ENCODE measurements around the gene IFITM10. TPM values are rescaled to one million over a fixed set of nuclear protein-coding genes. Genes with fewer than 3 reads are reported as not detected.
A peak's percentile ranks its signal among the peaks of the same experiment; 100 is the strongest.

IFITM10 gene
- total RNA-seq, 4 donors from 2014 or later, result 0.88 to 5.0 (median 3.4) TPM

DNA sequence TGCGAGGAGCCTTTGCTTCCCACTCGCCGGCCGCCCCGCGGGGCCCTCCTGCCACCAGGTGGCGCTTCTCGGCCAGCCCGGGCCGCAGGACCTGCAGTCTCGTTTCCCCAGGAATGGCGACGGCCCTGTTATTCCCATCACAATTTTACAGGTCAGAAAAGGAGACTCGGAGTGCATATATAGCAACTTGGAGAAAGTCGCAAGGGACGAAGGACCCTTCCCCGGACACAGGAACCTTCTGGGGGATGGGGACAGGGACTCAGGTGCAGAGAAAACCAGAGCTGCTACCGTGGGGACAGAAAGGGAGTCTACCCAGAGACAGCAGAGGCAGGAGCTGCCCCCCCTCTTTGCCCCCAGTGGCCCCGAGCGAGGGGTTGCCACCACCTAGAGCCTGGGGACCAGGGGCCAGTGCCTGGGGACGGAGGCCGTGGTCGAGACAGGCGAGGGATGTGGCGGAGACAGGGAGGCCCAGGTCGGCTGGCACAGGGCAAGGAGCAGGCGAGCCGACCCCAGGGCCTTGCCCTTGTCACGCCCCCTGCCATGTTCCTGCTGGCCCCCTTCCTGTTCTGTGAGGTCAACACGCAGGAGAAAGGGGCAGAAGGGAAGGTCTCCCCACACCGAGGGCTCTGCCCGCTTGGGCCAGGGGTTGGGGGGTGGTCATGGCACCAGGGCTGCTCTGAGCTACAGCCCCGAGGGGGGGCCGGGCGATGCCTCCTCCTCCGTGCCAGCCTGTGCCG is 56.9 kb downstream of the IFITM10 start:
- TF ChIP-seq, protein P1, sequence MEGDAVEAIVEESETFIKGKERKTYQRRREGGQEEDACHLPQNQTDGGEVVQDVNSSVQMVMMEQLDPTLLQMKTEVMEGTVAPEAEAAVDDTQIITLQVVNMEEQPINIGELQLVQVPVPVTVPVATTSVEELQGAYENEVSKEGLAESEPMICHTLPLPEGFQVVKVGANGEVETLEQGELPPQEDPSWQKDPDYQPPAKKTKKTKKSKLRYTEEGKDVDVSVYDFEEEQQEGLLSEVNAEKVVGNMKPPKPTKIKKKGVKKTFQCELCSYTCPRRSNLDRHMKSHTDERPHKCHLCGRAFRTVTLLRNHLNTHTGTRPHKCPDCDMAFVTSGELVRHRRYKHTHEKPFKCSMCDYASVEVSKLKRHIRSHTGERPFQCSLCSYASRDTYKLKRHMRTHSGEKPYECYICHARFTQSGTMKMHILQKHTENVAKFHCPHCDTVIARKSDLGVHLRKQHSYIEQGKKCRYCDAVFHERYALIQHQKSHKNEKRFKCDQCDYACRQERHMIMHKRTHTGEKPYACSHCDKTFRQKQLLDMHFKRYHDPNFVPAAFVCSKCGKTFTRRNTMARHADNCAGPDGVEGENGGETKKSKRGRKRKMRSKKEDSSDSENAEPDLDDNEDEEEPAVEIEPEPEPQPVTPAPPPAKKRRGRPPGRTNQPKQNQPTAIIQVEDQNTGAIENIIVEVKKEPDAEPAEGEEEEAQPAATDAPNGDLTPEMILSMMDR (IDR thresholded peaks at IDR 0.05), result peak; percentile 88 to 95 (median 90)
- no peak for TF ChIP-seq POLR2A (IDR thresholded peaks at IDR 0.05)
- no peaks in the 10 kb centered on the region for H3K27me3 ChIP-seq
- H3K9me3 ChIP-seq, result no peaks in the 10 kb centered on the region
- H3K4me3 ChIP-seq, result peak overlapping the region; percentile 9 to 51 (median 42)
- peak; percentile 69 to 90 (median 87) for DNase-seq
- H3K36me3 ChIP-seq, result no peaks in the 10 kb centered on the region
- peaks cover 3 to 34% (median 8%) of the 10 kb centered on the region in 4 donors for H3K4me1 ChIP-seq
- peak overlapping the region in 3 of 4 donors; percentile 18 to 52 (median 46) for H3K27ac ChIP-seq

DNA sequence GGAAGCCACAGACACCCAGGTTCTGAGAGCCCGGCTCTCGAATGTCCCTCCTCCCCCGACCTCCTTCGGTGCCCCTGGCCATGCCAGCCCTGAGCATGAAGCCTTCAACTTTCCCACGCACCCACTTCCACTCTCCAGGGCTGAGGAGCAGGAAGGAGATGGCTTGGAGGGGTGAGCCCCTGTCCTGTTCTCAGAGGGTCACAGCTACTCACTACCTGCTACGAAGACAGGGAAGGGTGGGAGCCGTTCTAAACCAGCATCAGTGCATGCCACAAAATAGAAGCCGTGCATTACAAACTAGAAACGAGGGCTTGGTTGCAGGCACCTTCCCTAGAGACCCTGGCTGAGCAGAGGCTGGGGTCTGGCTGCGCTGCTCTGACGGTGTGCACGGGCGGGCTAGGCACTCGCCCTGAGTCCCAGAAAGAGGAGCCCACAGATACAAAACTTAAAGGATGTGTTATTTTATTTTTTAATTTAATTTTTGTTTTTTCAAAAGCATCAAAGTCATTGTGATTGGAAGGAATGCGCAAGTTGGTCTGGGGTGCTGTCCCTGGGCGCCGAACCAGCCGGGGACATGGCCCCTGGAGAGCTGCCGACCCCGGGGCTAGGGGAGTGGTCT is 57.6 kb downstream of the IFITM10 start:
- peaks cover 3 to 34% (median 8%) of the 10 kb centered on the region in 4 donors for H3K4me1 ChIP-seq
- no peak overlapping the region for H3K4me3 ChIP-seq
- TF ChIP-seq, protein P1 (IDR thresholded peaks at IDR 0.05), result no peak
- TF ChIP-seq POLR2A (IDR thresholded peaks at IDR 0.05), result no peak

DNA sequence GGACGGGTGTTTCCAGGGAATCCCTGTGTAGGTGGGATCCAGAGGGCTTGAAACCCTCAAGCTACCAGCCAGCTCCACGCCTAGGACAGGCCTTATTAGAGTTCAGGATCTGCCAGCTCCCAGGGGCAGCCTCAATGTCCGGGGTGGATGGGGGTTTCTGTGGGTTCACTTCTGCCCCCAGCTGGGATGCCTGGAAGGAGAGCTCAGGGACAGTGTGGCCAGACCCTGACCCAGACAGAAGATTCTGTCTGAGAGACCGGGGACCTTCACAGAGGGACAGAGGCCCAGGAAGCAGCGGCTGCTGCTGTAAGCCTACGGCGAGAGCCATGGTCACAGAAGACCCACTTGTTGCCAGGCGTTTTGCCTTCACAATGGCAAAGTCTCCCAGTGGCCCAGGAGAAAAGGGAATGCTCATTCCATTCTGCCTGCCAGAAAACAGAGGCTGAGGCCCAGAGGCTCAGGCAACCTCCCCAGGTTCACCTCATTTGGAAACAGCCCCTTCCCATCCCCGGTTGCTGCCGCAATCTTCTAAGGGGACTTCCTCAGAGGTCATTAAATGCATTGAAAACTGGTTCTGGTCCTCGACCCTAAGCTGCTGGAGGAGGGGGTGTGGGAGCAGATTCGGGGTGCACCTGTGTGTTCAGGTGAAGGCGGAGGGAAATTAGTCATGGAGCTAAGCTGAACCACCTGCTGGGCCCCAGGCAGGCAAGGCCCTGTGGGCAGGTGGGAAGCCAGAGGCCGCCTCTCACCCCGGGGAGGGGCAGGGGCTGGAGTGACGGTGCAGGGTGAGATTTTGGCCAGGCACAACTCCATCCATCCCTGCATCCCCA is 58.3 kb downstream of the IFITM10 start:
- Histone ChIP-seq H3K27me3 (no peaks in the 10 kb centered on the region), H3K27ac (no peak overlapping the region), H3K36me3 (no peaks in the 10 kb centered on the region), H3K4me3 (no peak overlapping the region), H3K4me1 (peaks cover 3 to 34% (median 8%) of the 10 kb centered on the region in 4 donors), H3K9me3 (no peaks in the 10 kb centered on the region)
- TF ChIP-seq POLR2A (IDR thresholded peaks at IDR 0.05), result no peak
- TF ChIP-seq, protein P1 (IDR thresholded peaks at IDR 0.05), result no peak
- peak in 2 of 3 donors; percentile 37 to 44 for DNase-seq

More for the DNA sequence above, 57.6 kb downstream of the IFITM10 start:
- peak in 1 of 3 donors; percentile 43 for DNase-seq
- Histone ChIP-seq H3K9me3 (no peaks in the 10 kb centered on the region), H3K27ac (no peak overlapping the region), H3K36me3 (no peaks in the 10 kb centered on the region), H3K27me3 (no peaks in the 10 kb centered on the region)

DNA sequence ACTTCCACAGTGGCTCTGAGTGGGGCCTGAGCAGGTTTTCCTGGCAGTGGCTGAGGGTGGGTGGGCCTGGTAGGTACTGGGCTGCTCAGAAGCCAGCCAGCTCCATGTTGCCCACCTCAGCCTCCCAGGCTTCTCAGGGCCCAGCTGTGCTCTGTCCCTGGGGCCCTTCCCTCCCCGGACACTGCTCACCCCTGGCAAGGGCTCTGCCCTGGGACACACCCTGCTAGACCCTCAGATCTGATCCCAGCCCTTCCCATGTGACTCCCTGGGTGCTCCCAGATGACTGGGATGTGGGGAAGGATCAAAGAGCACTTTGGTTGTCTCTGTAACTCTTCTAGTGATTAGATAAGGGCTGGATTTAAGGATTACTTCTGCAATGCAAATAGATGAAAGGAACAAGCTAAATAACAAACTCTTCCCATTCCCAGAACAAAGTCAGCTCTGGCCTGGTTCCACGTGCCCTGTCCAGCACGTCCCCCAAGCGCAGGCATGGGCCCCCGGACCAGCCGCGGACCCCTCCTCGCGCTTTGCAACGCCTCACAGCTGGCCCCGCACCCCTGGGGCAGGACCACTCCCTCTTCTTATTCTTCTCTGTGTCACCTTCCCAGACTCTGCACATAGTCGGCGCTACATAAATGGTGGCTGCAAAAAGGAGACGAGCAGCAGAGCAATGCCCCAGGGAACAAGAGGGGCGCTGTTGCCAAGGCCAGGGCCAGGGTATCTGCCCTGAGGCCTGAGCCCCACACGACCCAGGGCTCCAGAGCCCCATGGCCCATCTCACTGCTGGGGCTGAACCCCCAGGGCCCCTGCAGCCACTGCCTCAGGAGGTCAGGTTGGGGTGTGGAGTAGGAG is 59.1 kb downstream of the IFITM10 start:
- H3K9me3 ChIP-seq, result no peaks in the 10 kb centered on the region
- no peaks in the 10 kb centered on the region for H3K36me3 ChIP-seq
- H3K4me3 ChIP-seq, result no peak overlapping the region
- TF ChIP-seq, protein P1 (IDR thresholded peaks at IDR 0.05), result no peak
- TF ChIP-seq POLR2A (IDR thresholded peaks at IDR 0.05), result no peak
- H3K27ac ChIP-seq, result peak overlapping the region in 1 of 4 donors; percentile 30
- H3K4me1 ChIP-seq, result peaks cover 3 to 34% (median 8%) of the 10 kb centered on the region in 4 donors
- DNase-seq, result peak in 2 of 3 donors; percentile 39 to 53
- no peaks in the 10 kb centered on the region for H3K27me3 ChIP-seq
